Lung (tissue), 12 donors: ENCODE data around the gene NRG4. TPM values are rescaled to one million over a fixed set of nuclear protein-coding genes. Genes with fewer than 3 reads are reported as not detected.

ENCODE experiments used
- ATAC-seq: fragments of 200-7000 bp; cut with Tn5 transposase; one replicate; pipeline ENCODE4 v1.9.1; 2020; ENCODE audit warnings: moderate number of reproducible peaks; ENCODE audit not compliant: insufficient read depth, low FRiP score
- DNase-seq, 3 donors: peaks; one replicate each; pipeline ENCODE4 v3.0.0-alpha.2; 2013 to 2017
- H3K27ac ChIP-seq, 2 donors: one replicate each; pipeline ENCODE4 v1.5.1; 2013; ENCODE audit warnings: mild to moderate bottlenecking in 2 of 2, moderate library complexity in 2 of 2, control low read depth in 1 of 2, inconsistent platforms in 1 of 2, low read depth in 1 of 2, low read length in 1 of 2
- H3K27me3 ChIP-seq, 3 donors: one replicate each; pipeline ENCODE4 v1.5.1; 2013; ENCODE audit warnings: low read length in 2 of 3; ENCODE audit not compliant: control insufficient read depth in 3 of 3, insufficient read depth in 3 of 3
- H3K36me3 ChIP-seq, 4 donors: one replicate each; pipeline ENCODE4 v1.5.1; 2013; ENCODE audit warnings: low read length in 4 of 4, mild to moderate bottlenecking in 1 of 4, moderate library complexity in 1 of 4; ENCODE audit not compliant: control insufficient read depth in 4 of 4, insufficient read depth in 4 of 4
- H3K4me1 ChIP-seq, 5 donors: one replicate each; pipeline ENCODE4 v1.5.1; 2013; ENCODE audit warnings: low read length in 5 of 5, mild to moderate bottlenecking in 2 of 5, moderate library complexity in 1 of 5; ENCODE audit not compliant: control insufficient read depth in 5 of 5, insufficient read depth in 5 of 5
- H3K4me3 ChIP-seq: one replicate; pipeline ENCODE4 v1.5.1; 2013; ENCODE audit warnings: mild to moderate bottlenecking, control low read depth, moderate library complexity
- H3K9ac ChIP-seq, 2 donors: one replicate each; pipeline ENCODE4 v1.5.1; 2013; ENCODE audit warnings: low read length in 2 of 2, control low read depth in 1 of 2; ENCODE audit not compliant: insufficient read depth in 1 of 2
- H3K9me3 ChIP-seq, 4 donors: one replicate each; pipeline ENCODE4 v1.5.1; 2013; ENCODE audit warnings: low read length in 3 of 4, mild to moderate bottlenecking in 1 of 4, moderate library complexity in 1 of 4; ENCODE audit not compliant: control insufficient read depth in 4 of 4, insufficient read depth in 3 of 4
- WGBS, 2 donors: extraction: QIAGEN DNeasy Blood & Tissue Kit; methylation state at CpG; one replicate each; pipeline ENCODE4 v1.1.7; 2013; 5-methylcytosine and 5-hydroxymethylcytosine counted together
- polyA plus RNA-seq, 2 donors: library from polyadenylated mRNA; stranded (reverse); fragments of 200-250 nt; gene quantifications; one replicate each; pipeline ENCODE4 v1.2.1, GENCODE V29; 2013
- total RNA-seq, 2 donors: library from RNA; depleted of rRNA in 1 of 2; stranded (reverse); fragments of >200 nt in 1 of 2; gene quantifications; one replicate each; pipeline ENCODE4 v1.2.1, GENCODE V29; 2014 to 2021
- TF ChIP-seq, protein P1 (sequence below): IDR thresholded peaks from 2 replicates; pipeline ENCODE4 v1.5.1; 2012; ENCODE audit warnings: mild to moderate bottlenecking; ENCODE audit errors: control extremely low read depth, extremely low read depth
- donor health status: control.
- donor health status: control.
- donor health status: Bipolar disorder and iron deficiency.
- donor health status: healthy.
- donor health status: DM: yes; HTN: yes; CAD: no.

The NRG4 gene
- total and polyA plus RNA-seq, 4 donors: 0.65 to 4.8 (median 2.7) TPM

DNA sequence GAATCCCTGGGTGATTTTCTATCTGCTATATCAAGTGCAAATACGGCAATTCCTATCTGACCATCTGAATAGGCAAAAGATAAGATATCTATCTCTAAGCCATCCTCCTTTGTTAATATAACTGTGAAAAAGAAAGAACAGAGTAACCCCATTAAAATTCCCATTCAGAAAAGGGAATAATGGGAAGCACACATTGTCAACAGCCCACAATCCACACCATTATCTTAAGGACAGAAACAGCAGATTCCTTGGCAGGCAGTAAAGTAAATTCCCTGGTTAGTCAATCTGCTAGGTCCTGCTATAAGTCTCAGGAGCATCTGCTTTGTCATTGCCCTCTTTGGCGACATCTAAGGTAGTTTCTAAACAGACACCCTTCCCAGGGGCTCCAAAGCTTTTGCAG, 21.9 kb upstream of the NRG4 start:
- peaks cover 0 to 6% (median 0%) of the 10 kb centered on the region in 4 donors for H3K9me3 ChIP-seq

DNA sequence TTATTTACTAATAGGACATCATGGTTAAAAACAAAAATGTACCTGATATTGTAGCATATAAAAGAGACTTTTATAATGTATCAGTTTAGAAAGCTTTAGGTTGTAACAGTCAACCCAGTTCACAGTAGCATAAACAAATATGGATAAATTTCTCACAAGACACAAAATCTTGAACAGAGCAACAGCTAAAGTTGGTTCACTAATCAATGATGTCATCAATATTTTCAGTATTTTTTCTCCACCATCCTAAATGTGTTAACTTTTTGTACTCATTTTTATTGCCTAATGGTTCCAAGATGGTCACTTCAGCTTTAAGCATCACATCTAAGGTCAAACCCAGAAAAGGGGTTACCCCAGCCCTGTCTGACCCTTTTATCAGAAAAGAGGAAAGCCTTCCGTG, 21.2 kb upstream of the NRG4 start:
- no peaks in the 10 kb centered on the region for H3K27me3 ChIP-seq
- no peak overlapping the region for H3K4me3 ChIP-seq
- WGBS, 2 donors: 87 to 97% methylated on average over 1 of the region's 1 CpG

More for the DNA sequence above, 21.9 kb upstream of the NRG4 start:
- ATAC-seq: no peak
- no peak overlapping the region for H3K27ac ChIP-seq
- no peak overlapping the region for H3K9ac ChIP-seq
- WGBS, 2 donors: 86 to 92% methylated on average over 2 of the region's 2 CpGs
- H3K27me3 ChIP-seq: no peaks in the 10 kb centered on the region
- H3K36me3 ChIP-seq: no peaks in the 10 kb centered on the region
- TF ChIP-seq, protein P1, sequence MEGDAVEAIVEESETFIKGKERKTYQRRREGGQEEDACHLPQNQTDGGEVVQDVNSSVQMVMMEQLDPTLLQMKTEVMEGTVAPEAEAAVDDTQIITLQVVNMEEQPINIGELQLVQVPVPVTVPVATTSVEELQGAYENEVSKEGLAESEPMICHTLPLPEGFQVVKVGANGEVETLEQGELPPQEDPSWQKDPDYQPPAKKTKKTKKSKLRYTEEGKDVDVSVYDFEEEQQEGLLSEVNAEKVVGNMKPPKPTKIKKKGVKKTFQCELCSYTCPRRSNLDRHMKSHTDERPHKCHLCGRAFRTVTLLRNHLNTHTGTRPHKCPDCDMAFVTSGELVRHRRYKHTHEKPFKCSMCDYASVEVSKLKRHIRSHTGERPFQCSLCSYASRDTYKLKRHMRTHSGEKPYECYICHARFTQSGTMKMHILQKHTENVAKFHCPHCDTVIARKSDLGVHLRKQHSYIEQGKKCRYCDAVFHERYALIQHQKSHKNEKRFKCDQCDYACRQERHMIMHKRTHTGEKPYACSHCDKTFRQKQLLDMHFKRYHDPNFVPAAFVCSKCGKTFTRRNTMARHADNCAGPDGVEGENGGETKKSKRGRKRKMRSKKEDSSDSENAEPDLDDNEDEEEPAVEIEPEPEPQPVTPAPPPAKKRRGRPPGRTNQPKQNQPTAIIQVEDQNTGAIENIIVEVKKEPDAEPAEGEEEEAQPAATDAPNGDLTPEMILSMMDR: no peak
- no peak overlapping the region for H3K4me3 ChIP-seq
- no peaks in the 10 kb centered on the region for H3K4me1 ChIP-seq
- no peak for DNase-seq

DNA sequence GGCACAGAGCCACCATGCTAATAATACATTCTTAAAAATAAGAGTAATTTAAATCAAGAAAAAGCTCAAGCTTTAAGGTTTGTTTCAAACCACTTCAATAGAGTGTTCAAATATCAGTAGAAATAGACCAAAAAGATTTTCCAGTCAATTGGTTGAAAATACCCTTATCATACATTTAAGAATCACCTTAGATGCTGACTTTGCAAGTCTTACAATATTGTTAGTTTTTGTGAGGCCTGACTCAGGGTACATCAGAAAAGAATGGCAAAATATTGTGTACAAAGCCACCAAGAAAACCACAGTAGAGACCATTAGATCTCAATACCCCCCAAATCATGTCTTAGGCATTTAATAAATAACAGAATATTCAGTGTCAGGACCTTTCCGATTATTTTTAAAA, 19.8 kb upstream of the NRG4 start:
- H3K9ac ChIP-seq: no peak overlapping the region
- H3K4me1 ChIP-seq: no peaks in the 10 kb centered on the region
- H3K36me3 ChIP-seq: no peaks in the 10 kb centered on the region
- no peak overlapping the region for H3K4me3 ChIP-seq
- ATAC-seq (no peak), DNase-seq (no peak)
- no peaks in the 10 kb centered on the region for H3K27me3 ChIP-seq
- WGBS, 2 donors: 88 to 95% methylated on average over 1 of the region's 1 CpG
- peaks cover 0 to 2% (median 0%) of the 10 kb centered on the region in 4 donors for H3K9me3 ChIP-seq
- H3K27ac ChIP-seq: no peak overlapping the region
- TF ChIP-seq, protein P1: no peak

More for the DNA sequence above, 21.2 kb upstream of the NRG4 start:
- H3K36me3 ChIP-seq: no peaks in the 10 kb centered on the region
- no peak overlapping the region for H3K27ac ChIP-seq
- TF ChIP-seq, protein P1: no peak
- no peak for ATAC-seq
- peaks cover 0 to 5% (median 0%) of the 10 kb centered on the region in 4 donors for H3K9me3 ChIP-seq
- no peaks in the 10 kb centered on the region for H3K4me1 ChIP-seq
- no peak overlapping the region for H3K9ac ChIP-seq
- DNase-seq: no peak
